A673 (cell line): ENCODE measurements around the gene CIITA. TPM values are rescaled to one million over a fixed set of nuclear protein-coding genes. Genes with fewer than 3 reads are reported as not detected.

Experiments used
- BruUV-seq: library from RNA; stranded (reverse); fragments of 400-500 nt; replicated peaks from 2 replicates; lab custom pipeline; 2021; lab: Mats Ljungman, UMichigan
- CTCF ChIA-PET: fragments of 300-600 bp; sonication (Branson Sonifier 250); formaldehyde crosslinking; loops from one replicate; lab custom pipeline; 2022; ENCODE audit warnings: antibody characterized with exemption; lab: Charles Lee
- POLR2A ChIA-PET: fragments of 300-600 bp; sonication (Branson Sonifier 250); formaldehyde crosslinking; loops from one replicate; lab custom pipeline; 2022; ENCODE audit warnings: antibody characterized with exemption; ENCODE audit not compliant: low non-redundant PET; lab: Charles Lee
- DNase-seq: peaks from one replicate; pipeline ENCODE4 v3.0.0-alpha.2; 2015; ENCODE audit warnings: low spot score
- H3K27ac ChIP-seq: fragments of 200-600 bp; sonication (generic); 2 replicates; pipeline ENCODE4 v1.5.1; 2016; ENCODE audit warnings: mixed run types, low read depth, mild to moderate bottlenecking, mixed read lengths, antibody characterized with exemption, low read length; ENCODE audit not compliant: poor library complexity, severe bottlenecking
- H3K27me3 ChIP-seq: fragments of 200-600 bp; sonication (generic); replicated peaks from 2 replicates; pipeline ENCODE4 v1.6.1; 2017; ENCODE audit warnings: mixed run types, low read depth, mild to moderate bottlenecking, mixed read lengths, antibody characterized with exemption, low read length; ENCODE audit not compliant: insufficient read depth, poor library complexity
- H3K36me3 ChIP-seq: fragments of 200-600 bp; sonication (generic); 2 replicates; pipeline ENCODE4 v1.6.1; 2016; ENCODE audit warnings: mixed run types, mild to moderate bottlenecking, mixed read lengths, antibody characterized with exemption, low read length; ENCODE audit not compliant: insufficient read depth, poor library complexity, severe bottlenecking
- H3K4me1 ChIP-seq: fragments of 200-600 bp; sonication (generic); 2 replicates; pipeline ENCODE4 v1.6.1; 2017; ENCODE audit warnings: mixed run types, mild to moderate bottlenecking, mixed read lengths, antibody characterized with exemption, low read length; ENCODE audit not compliant: insufficient read depth, poor library complexity, severe bottlenecking
- H3K4me3 ChIP-seq: fragments of 200-600 bp; sonication (generic); 2 replicates; pipeline ENCODE4 v1.5.1; 2016; ENCODE audit warnings: low read depth, mixed run types, mild to moderate bottlenecking, mixed read lengths, low read length; ENCODE audit not compliant: poor library complexity, severe bottlenecking
- H3K9me3 ChIP-seq: fragments of 200-600 bp; sonication (generic); 2 replicates; pipeline ENCODE4 v1.6.1; 2016; ENCODE audit warnings: mixed run types, low read depth, mild to moderate bottlenecking, mixed read lengths, antibody characterized with exemption, low read length; ENCODE audit not compliant: poor library complexity, severe bottlenecking
- EZH2 ChIP-seq: fragments of 200-600 bp; sonication (generic); IDR thresholded peaks from 2 replicates; pipeline ENCODE4 v1.6.1; 2017; ENCODE audit warnings: borderline replicate concordance, low read depth, mild to moderate bottlenecking, mixed read lengths, antibody characterized with exemption, low read length; ENCODE audit not compliant: poor library complexity, severe bottlenecking
- intact Hi-C: fragments of 100-400 bp; cut with micrococcal nuclease; formaldehyde crosslinking; loops from one replicate; pipeline ENCODE4 v1.10.0; 2022; ENCODE audit not compliant: unreplicated experiment
- total RNA-seq: library from RNA; stranded (reverse); gene quantifications from 2 replicates; pipeline ENCODE4 v1.2.3, GENCODE V29; 2021
- TF ChIP-seq, protein P1 (sequence below): fragments of 300-800, 200-600 bp; sonication (generic); conservative IDR thresholded peaks from 2 replicates; pipeline ENCODE4 v1.5.1; 2017; ENCODE audit warnings: low read depth, mild to moderate bottlenecking, antibody characterized with exemption, low read length, moderate library complexity, mixed read lengths

Gene CIITA
- total RNA-seq, 1 experiment from 2014 or later = not detected

DNA sequence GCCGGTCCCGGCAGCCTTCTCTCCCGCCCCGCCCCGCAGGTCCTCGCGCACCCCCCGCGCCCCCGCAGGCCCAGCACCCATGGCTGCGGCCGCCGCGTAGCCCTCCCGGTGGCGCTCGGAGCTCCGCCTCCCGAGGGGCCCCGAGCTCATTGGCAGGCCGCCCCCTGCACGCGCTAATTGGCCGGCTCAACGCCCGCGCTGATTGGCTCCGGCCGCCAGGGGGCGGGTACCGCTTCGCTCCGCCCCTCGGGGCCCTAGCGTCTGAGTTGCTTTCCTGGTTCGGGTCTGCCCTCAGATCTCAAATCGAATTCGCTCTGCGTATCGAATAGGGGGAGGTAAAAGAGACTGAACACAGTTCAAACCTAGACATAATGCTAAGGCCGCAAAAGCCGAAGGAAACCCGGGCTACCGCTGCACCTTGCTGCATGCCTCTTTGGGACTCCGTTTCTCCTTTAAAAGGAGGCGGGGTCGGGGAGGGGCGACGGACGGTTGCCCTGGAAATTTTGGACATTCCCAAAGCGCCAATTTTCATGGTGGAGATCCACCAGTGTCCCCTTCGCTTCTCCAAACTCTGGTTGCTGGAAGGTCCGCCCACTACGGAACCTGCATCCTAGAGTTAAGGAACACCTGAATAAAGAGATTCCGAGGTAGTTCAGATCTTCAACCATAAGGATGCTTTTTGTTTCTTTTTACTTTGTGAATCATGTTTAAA lies 65.5 kb downstream of the CIITA start, which contains the start of gene DEXI:
Gene DEXI, minus strand, starts transcription at position 117 of the 712 bp plus-strand sequence. CDS start 463 bp downstream, outside the sequence.
- Histone ChIP-seq H3K9me3 (no peaks in the 10 kb centered on the region), H3K4me3 (peak within 1 kb of the TSS; percentile 72), H3K27me3 (no peaks in the 10 kb centered on the region), H3K36me3 (no peaks in the 10 kb centered on the region), H3K4me1 (peaks cover 20% of the 10 kb centered on the region), H3K27ac (peak within 1 kb of the TSS; percentile 60)
- ChIA-PET POLR2A (interaction anchor here (0.5 to 0.6 kb wide), 2 partner anchors 447 to 494 kb away, joined by 5 to 31 read pairs; no protein-coding TSS in a partner anchor), CTCF (interaction anchor here (0.6 kb wide), 1 partner anchor 313 kb away, joined by 3 read pairs; the partner anchor contains the start of gene SOCS1)
- intact Hi-C loops = no loop called here
- BruUV-seq = no TSS peak
- peak; percentile 95 for DNase-seq
- TF ChIP-seq, protein P1, sequence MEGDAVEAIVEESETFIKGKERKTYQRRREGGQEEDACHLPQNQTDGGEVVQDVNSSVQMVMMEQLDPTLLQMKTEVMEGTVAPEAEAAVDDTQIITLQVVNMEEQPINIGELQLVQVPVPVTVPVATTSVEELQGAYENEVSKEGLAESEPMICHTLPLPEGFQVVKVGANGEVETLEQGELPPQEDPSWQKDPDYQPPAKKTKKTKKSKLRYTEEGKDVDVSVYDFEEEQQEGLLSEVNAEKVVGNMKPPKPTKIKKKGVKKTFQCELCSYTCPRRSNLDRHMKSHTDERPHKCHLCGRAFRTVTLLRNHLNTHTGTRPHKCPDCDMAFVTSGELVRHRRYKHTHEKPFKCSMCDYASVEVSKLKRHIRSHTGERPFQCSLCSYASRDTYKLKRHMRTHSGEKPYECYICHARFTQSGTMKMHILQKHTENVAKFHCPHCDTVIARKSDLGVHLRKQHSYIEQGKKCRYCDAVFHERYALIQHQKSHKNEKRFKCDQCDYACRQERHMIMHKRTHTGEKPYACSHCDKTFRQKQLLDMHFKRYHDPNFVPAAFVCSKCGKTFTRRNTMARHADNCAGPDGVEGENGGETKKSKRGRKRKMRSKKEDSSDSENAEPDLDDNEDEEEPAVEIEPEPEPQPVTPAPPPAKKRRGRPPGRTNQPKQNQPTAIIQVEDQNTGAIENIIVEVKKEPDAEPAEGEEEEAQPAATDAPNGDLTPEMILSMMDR = no peak
- TF ChIP-seq EZH2 = no peak

DNA sequence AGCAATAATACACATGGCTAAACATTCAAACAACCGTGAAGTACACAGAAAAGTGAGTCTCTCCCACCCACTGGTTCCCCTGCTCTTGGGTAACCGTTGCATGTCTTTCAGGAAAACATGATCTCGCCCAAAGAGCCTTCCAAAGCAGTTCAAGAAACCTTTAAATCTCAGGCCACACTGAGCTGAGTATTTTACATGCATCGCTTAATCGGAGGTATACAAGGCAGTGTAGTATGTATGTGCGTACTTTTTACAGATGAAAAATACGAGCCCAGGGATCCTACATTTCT lies 66.0 kb downstream of the CIITA start:
- BruUV-seq = no TSS peak
- Histone ChIP-seq H3K9me3 (no peaks in the 10 kb centered on the region), H3K36me3 (no peaks in the 10 kb centered on the region), H3K4me3 (peak overlapping the region; percentile 72), H3K27me3 (no peaks in the 10 kb centered on the region), H3K27ac (no peak overlapping the region), H3K4me1 (peaks cover 20% of the 10 kb centered on the region)
- no peak for DNase-seq
- ChIA-PET CTCF (no interaction called here), POLR2A (no interaction called here)
- intact Hi-C loops = no loop called here
- TF ChIP-seq, protein P1 = no peak
- TF ChIP-seq EZH2 = no peak

DNA sequence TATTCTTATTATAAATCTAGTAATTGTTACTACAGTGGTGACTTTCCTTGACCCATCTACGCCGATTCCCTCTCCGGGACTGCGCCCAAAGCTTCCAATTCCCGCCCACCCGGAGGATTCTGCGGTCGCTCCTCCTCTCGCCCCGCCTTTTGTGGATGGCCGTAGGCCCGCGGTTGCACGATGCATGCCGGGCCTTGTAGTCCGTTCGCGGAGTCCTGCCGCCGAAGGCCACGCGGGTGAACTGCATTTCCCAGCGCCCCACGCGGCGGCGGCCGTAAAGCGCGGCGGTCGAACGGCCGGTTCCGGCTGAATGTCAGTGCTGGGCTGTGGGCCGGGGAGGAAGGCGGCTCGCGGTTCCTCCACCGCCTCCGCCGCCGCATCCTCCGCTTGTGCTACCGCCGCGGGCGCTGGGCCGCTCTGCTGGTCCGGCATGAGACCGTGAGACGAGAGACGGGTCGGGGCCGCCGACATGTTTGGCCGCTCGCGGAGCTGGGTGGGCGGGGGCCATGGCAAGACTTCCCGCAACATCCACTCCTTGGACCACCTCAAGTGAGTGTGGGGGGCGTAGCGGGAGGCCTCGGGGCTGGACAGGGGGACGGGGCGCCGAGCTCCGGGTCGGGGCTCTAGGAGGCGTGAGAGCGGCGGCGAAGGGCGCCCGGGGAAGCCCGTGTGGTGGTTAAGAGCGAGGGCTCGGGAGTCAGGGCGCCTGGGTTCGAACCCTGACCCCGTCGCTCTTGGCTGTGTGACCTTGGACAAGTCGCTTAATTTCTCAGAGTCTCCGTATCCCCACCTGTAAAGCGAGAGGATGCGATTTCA lies 67.5 kb downstream of the CIITA start, which contains the start of gene CLEC16A:
Gene CLEC16A, plus strand, starts transcription at position 316 of the 816 bp plus-strand sequence. Its CDS starts 154 bp downstream, at position 470.
- no peaks in the 10 kb centered on the region for H3K36me3 ChIP-seq
- H3K9me3 ChIP-seq = no peaks in the 10 kb centered on the region
- H3K4me1 ChIP-seq = peaks cover 24% of the 10 kb centered on the region
- POLR2A ChIA-PET = no interaction called here
- BruUV-seq = TSS peak; percentile 71
- peak within 1 kb of the TSS; percentile 61 for H3K27ac ChIP-seq
- H3K27me3 ChIP-seq = no peaks in the 10 kb centered on the region
- CTCF ChIA-PET = no interaction called here
- peak within 1 kb of the TSS; percentile 91 for H3K4me3 ChIP-seq
- no peak for TF ChIP-seq EZH2
- TF ChIP-seq, protein P1 = no peak
- peak; percentile 98 for DNase-seq
- intact Hi-C loops = no loop called here
